Stomach (tissue), 9 donors: ENCODE data around the gene TNS3. TPM values are rescaled to one million over a fixed set of nuclear protein-coding genes. Genes with fewer than 3 reads are reported as not detected.

Experiments
- DNase-seq, 2 donors: peaks; one replicate each; pipeline versions ENCODE4 v3.0.0 to v3.0.0-alpha.2; 2013 to 2019
- H3K27ac ChIP-seq, 5 donors: fragments of 200-600 bp in 4 of 5; sonication (generic) in 4 of 5; one replicate each; pipeline ENCODE4 v1.5.1; 2013 to 2019; ENCODE audit warnings: mild to moderate bottlenecking in 1 of 5, moderate library complexity in 1 of 5
- H3K27me3 ChIP-seq, 3 donors: fragments of 200-600 bp; sonication (generic); one replicate each; pipeline ENCODE4 v1.5.1; 2017 to 2019; ENCODE audit warnings: mixed run types in 1 of 3
- H3K36me3 ChIP-seq, 4 donors: fragments of 200-600 bp; sonication (generic); 1 replicate in 3 of 4; 2 replicates in 1 of 4; pipeline ENCODE4 v1.5.1; 2016 to 2019
- H3K4me1 ChIP-seq, 4 donors: fragments of 200-600 bp; sonication (generic); one replicate each; pipeline ENCODE4 v1.5.1; 2016 to 2019
- H3K4me3 ChIP-seq, 4 donors: fragments of 200-600 bp; sonication (generic) in 3 of 4; one replicate each; pipeline ENCODE4 v1.5.1; 2016 to 2019; ENCODE audit warnings: mild to moderate bottlenecking in 1 of 4
- H3K9me3 ChIP-seq, 4 donors: fragments of 200-600 bp; sonication (generic); one replicate each; pipeline ENCODE4 v1.5.1; 2016 to 2019
- CTCF ChIP-seq, 7 experiments: fragments of 450-650 bp in 4 of 7; fragments of 200-600 bp in 3 of 7; sonication (generic) in 3 of 7; IDR thresholded peaks; one replicate each; pipeline ENCODE4 v1.5.1; 2016 to 2019; ENCODE audit warnings: antibody characterized with exemption in 7 of 7, control low read depth in 2 of 7, mild to moderate bottlenecking in 1 of 7
- EP300 ChIP-seq: sonication (generic); formaldehyde crosslinking; IDR thresholded peaks from one replicate; pipeline ENCODE4 v1.6.1; 2017; ENCODE audit warnings: antibody characterized with exemption
- POLR2A ChIP-seq, 4 donors: fragments of 450-650 bp; IDR thresholded peaks; one replicate each; pipeline ENCODE4 v1.6.1; 2016; ENCODE audit warnings: antibody characterized with exemption in 4 of 4, control low read depth in 2 of 4, mild to moderate bottlenecking in 1 of 4, moderate library complexity in 1 of 4
- POLR2AphosphoS5 ChIP-seq, 3 donors: sonication (generic); formaldehyde crosslinking; IDR thresholded peaks; one replicate each; pipeline ENCODE4 v1.6.1; 2016; ENCODE audit warnings: antibody characterized with exemption in 3 of 3
- WGBS, 5 donors: extraction: QIAGEN DNeasy Blood & Tissue Kit in 3 of 5; methylation state at CpG; one replicate each; pipeline versions ENCODE4 v1.1.5 to v1.1.7; 2013 to 2018; 5-methylcytosine and 5-hydroxymethylcytosine counted together
- intact Hi-C: fragments of 100-400 bp; cut with DNase I; formaldehyde crosslinking; loops from one replicate; pipeline ENCODE4 v1.15.1; 2023; ENCODE audit warnings: low total_unique reads
- polyA plus RNA-seq, 3 donors: library from polyadenylated mRNA; stranded (reverse); fragments of 200-250 nt; gene quantifications; one replicate each; pipeline ENCODE4 v1.2.3, GENCODE V29; 2013
- total RNA-seq, 5 donors: library from RNA; depleted of rRNA; stranded (reverse); fragments of >200 nt; gene quantifications; one replicate each; pipeline versions ENCODE4 v1.1.0 to v1.2.3, GENCODE V29; 2014 to 2016
- donor health status: healthy with polysubstance abuse.
- donor health status: Bipolar disorder and iron deficiency.
- donor health status: healthy.

TNS3 gene
- total and polyA plus RNA-seq, 8 donors = 10.0 to 105 (median 41.0) TPM

GRCh38 chr7:47254081-47254977, 327.6 kb downstream of the TNS3 start:
- H3K4me1 ChIP-seq = peaks cover 7 to 26% (median 19%) of the 10 kb centered on the region in 4 donors
- H3K9me3 ChIP-seq = no peaks in the 10 kb centered on the region
- intact Hi-C loops = no loop called here
- peak; percentile 84 to 92 for DNase-seq
- no peaks in the 10 kb centered on the region for H3K36me3 ChIP-seq
- H3K4me3 ChIP-seq = peak overlapping the region; percentile 50 to 63 (median 60)
- H3K27ac ChIP-seq = peak overlapping the region; percentile 62 to 89 (median 79)
- peaks cover 0 to 4% (median 0%) of the 10 kb centered on the region in 3 donors for H3K27me3 ChIP-seq
- 2 to 5% (median 3%) methylated on average over 31 to 64 of the region's 64 CpGs for WGBS, 5 donors
- TF ChIP-seq POLR2A (IDR thresholded peaks at IDR 0.05) (no peak), EP300 (no peak), CTCF (IDR thresholded peaks at IDR 0.05) (peak in 5 of 7 experiments; percentile 19 to 96 (median 89)), POLR2AphosphoS5 (IDR thresholded peaks at IDR 0.05) (peak in 2 of 3 donors; percentile 33 to 67)

- intact Hi-C loops = no loop called here
- Histone ChIP-seq H3K27ac (peak overlapping the region; percentile 62 to 89 (median 79)), H3K4me1 (peaks cover 7 to 23% (median 19%) of the 10 kb centered on the region in 4 donors), H3K27me3 (peaks cover 0 to 4% (median 0%) of the 10 kb centered on the region in 3 donors), H3K36me3 (no peaks in the 10 kb centered on the region), H3K9me3 (no peaks in the 10 kb centered on the region), H3K4me3 (peak overlapping the region; percentile 50 to 63 (median 60))
- no peak for TF ChIP-seq POLR2A (IDR thresholded peaks at IDR 0.05)
- no peak for TF ChIP-seq EP300
- no peak for TF ChIP-seq POLR2AphosphoS5 (IDR thresholded peaks at IDR 0.05)
- no peak for TF ChIP-seq CTCF (IDR thresholded peaks at IDR 0.05)
- DNase-seq = peak in 1 of 2 donors; percentile 77
- 10 to 15% (median 10%) methylated on average over 9 to 14 of the region's 14 CpGs for WGBS, 5 donors
These were observed 328.2 kb downstream of the TNS3 start for GRCh38 chr7:47253650-47254080.

GRCh38 chr7:47252675-47253074, 329.2 kb downstream of the TNS3 start:
- Histone ChIP-seq H3K27ac (no peak overlapping the region), H3K27me3 (peaks cover 0 to 4% (median 0%) of the 10 kb centered on the region in 3 donors), H3K4me1 (peaks cover 7 to 23% (median 19%) of the 10 kb centered on the region in 4 donors), H3K4me3 (no peak overlapping the region), H3K36me3 (no peaks in the 10 kb centered on the region), H3K9me3 (no peaks in the 10 kb centered on the region)
- TF ChIP-seq EP300 = no peak
- no peak for TF ChIP-seq CTCF (IDR thresholded peaks at IDR 0.05)
- no peak for TF ChIP-seq POLR2AphosphoS5 (IDR thresholded peaks at IDR 0.05)
- TF ChIP-seq POLR2A (IDR thresholded peaks at IDR 0.05) = no peak
- intact Hi-C loops = no loop called here
- DNase-seq = no peak
- WGBS, 5 donors = 87 to 91% (median 88%) methylated on average over 5 of the region's 5 CpGs

GRCh38 chr7:47249361-47249760, 332.6 kb downstream of the TNS3 start:
- no peak for DNase-seq
- no peak overlapping the region for H3K4me3 ChIP-seq
- no peaks in the 10 kb centered on the region for H3K9me3 ChIP-seq
- peaks cover 0 to 4% (median 0%) of the 10 kb centered on the region in 3 donors for H3K27me3 ChIP-seq
- 89 to 95% (median 93%) methylated on average over 2 of the region's 2 CpGs for WGBS, 5 donors
- intact Hi-C loops = no loop called here
- no peaks in the 10 kb centered on the region for H3K36me3 ChIP-seq
- no peak overlapping the region for H3K27ac ChIP-seq
- H3K4me1 ChIP-seq = peaks cover 7 to 13% (median 10%) of the 10 kb centered on the region in 4 donors
- no peak for TF ChIP-seq POLR2AphosphoS5 (IDR thresholded peaks at IDR 0.05)
- TF ChIP-seq POLR2A (IDR thresholded peaks at IDR 0.05) = no peak
- no peak for TF ChIP-seq CTCF (IDR thresholded peaks at IDR 0.05)
- TF ChIP-seq EP300 = no peak
